Spinal cord (tissue), 10 donors: ENCODE data around the gene KLHDC4. TPM values are rescaled to one million over a fixed set of nuclear protein-coding genes. Genes with fewer than 3 reads are reported as not detected.
"Not testable (repeated sequence)": the region's sequence is repeated elsewhere in the genome, so short reads cannot be mapped to it uniquely, and the experiment has no call there.

Experiments
- DNase-seq, 6 donors: peaks; one replicate each; pipeline versions ENCODE4 v3.0.0 to v3.0.0-alpha.2; 2013 to 2015; ENCODE audit warnings: low spot score in 6 of 6, low read depth in 4 of 6
- H3K27ac ChIP-seq: one replicate; pipeline ENCODE4 v1.5.1; 2013; ENCODE audit warnings: low read depth, low read length, control low read depth
- H3K27me3 ChIP-seq: one replicate; pipeline ENCODE4 v1.6.1; 2013; ENCODE audit warnings: low read length; ENCODE audit not compliant: control insufficient read depth, insufficient read depth
- H3K36me3 ChIP-seq: one replicate; pipeline ENCODE4 v1.6.1; 2013; ENCODE audit warnings: low read length; ENCODE audit not compliant: control insufficient read depth, insufficient read depth
- H3K4me1 ChIP-seq: one replicate; pipeline ENCODE4 v1.6.1; 2013; ENCODE audit warnings: low read length; ENCODE audit not compliant: control insufficient read depth, insufficient read depth
- H3K4me3 ChIP-seq: one replicate; pipeline ENCODE4 v1.5.1; 2013; ENCODE audit warnings: low read depth, low read length, control low read depth
- H3K9me3 ChIP-seq: one replicate; pipeline ENCODE4 v1.6.1; 2013; ENCODE audit warnings: low read length; ENCODE audit not compliant: control insufficient read depth, insufficient read depth
- WGBS: methylation state at CpG from one replicate; pipeline ENCODE4 v1.1.5; 2013; ENCODE audit warnings: missing lambda C conversion rate; ENCODE audit not compliant: insufficient coverage; 5-methylcytosine and 5-hydroxymethylcytosine counted together
- polyA plus RNA-seq, 2 donors: library from polyadenylated mRNA; unstranded; fragments of 120-200 nt; gene quantifications; one replicate each; pipeline ENCODE4 v1.2.1, GENCODE V29; 2013; ENCODE audit not compliant: insufficient read length in 2 of 2
- total RNA-seq, 2 donors: library from RNA; depleted of rRNA in 1 of 2; stranded (reverse); fragments of 120-200 nt in 1 of 2; fragments of >200 nt in 1 of 2; gene quantifications; one replicate each; pipeline versions ENCODE4 v1.2.3 to v1.2.4, GENCODE V29; 2013 to 2014
- donor health status: healthy.

KLHDC4 gene
- total and polyA plus RNA-seq, 4 donors, result 14.1 to 52.3 (median 29.9) TPM

- Histone ChIP-seq H3K27ac (no peak overlapping the region), H3K36me3 (peaks cover 29% of the 10 kb centered on the region), H3K9me3 (no peaks in the 10 kb centered on the region), H3K4me3 (no peak overlapping the region), H3K27me3 (no peaks in the 10 kb centered on the region), H3K4me1 (peaks cover 23% of the 10 kb centered on the region)
- peak in 3 of 6 donors; percentile 54 to 85 (median 65) for DNase-seq
- WGBS, result 60% methylated on average over 20 of the region's 23 CpGs
Observed at GRCh38 chr16:87735270-87736007, 30.3 kb downstream of the KLHDC4 start.

DNA sequence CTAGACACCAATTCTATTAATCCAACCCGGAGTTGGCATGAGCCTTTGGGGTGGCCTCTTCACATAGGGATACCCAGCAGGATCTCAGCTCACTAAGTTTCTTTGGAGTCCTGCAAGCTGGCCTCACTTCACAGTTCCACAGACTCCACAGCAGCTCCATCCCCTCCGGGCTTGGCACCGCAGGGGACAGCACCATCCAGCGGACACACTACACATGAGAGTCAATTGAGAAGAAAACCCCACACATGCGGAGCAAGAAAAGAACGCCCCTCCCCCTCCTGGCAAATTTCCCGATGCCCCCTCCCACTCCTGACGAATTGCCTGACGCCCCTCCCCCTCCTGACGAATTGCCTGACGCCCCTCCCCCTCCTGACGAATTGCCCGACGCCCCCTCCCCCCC lies 31.1 kb downstream of the KLHDC4 start:
- Histone ChIP-seq H3K4me1 (peaks cover 15% of the 10 kb centered on the region), H3K4me3 (no peak overlapping the region), H3K27ac (no peak overlapping the region), H3K36me3 (peaks cover 29% of the 10 kb centered on the region), H3K27me3 (no peaks in the 10 kb centered on the region), H3K9me3 (no peaks in the 10 kb centered on the region)
- WGBS, result 50% methylated on average over 4 of the region's 14 CpGs
- DNase-seq, result peak in 1 of 6 donors; percentile 25

DNA sequence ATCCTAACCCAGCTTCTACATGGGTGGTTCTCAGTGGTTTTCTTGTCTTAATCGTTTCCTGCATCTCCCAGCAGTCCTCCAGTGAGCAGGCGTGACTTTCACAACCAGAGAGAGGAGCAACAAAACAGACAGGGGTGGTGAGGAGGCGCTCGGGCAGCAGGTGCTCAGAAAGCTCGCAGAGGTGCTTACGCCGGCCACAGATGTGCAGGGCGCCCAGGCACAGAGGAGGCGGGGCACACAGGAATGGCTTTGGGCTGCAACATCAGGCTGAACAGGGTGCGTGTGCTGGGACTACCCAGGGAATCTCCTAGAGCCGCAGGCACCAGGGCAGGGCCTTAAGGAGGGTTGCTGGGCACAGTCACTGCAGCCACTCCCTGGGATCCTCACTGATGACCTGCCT lies 32.6 kb downstream of the KLHDC4 start:
- Histone ChIP-seq H3K9me3 (no peaks in the 10 kb centered on the region), H3K4me1 (peaks cover 14% of the 10 kb centered on the region), H3K4me3 (no peak overlapping the region), H3K27ac (no peak overlapping the region), H3K27me3 (no peaks in the 10 kb centered on the region), H3K36me3 (peaks cover 33% of the 10 kb centered on the region)
- 95% methylated on average over 11 of the region's 11 CpGs for WGBS
- no peak for DNase-seq

DNA sequence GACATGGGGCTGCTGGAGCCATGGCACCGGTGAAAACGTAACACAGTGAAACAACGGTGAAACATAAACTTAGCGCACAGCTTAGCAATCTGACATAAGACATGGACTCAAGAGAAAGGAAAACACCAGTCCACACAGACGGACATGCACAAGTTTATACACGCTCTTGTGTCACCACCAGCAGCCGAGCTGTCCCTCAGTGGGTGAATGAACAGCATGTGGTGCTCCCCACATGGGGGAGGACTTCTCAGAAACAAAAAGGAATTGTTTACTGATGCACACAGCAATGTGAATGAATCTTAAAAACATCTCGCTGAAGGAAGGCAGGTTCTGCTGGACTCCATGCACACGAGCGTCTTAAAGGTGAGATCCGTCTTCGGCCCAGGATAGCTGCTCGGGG lies 34.2 kb downstream of the KLHDC4 start:
- Histone ChIP-seq H3K27me3 (no peaks in the 10 kb centered on the region), H3K27ac (no peak overlapping the region), H3K4me3 (no peak overlapping the region), H3K36me3 (peaks cover 41% of the 10 kb centered on the region), H3K4me1 (peaks cover 14% of the 10 kb centered on the region), H3K9me3 (no peaks in the 10 kb centered on the region)
- DNase-seq, result no peak
- WGBS, result 96% methylated on average over 10 of the region's 13 CpGs

- H3K4me3 ChIP-seq, result no peak overlapping the region
- no peak for DNase-seq
- no peaks in the 10 kb centered on the region for H3K27me3 ChIP-seq
- H3K4me1 ChIP-seq, result peaks cover 3% of the 10 kb centered on the region
- 97% methylated on average over 16 of the region's 17 CpGs for WGBS
- peaks cover 44% of the 10 kb centered on the region for H3K36me3 ChIP-seq
- H3K9me3 ChIP-seq, result no peaks in the 10 kb centered on the region
- no peak overlapping the region for H3K27ac ChIP-seq
Observed at GRCh38 chr16:87729266-87729954, 36.4 kb downstream of the KLHDC4 start.

GRCh38 chr16:87728026-87728425 lies 37.8 kb downstream of the KLHDC4 start:
- no peaks in the 10 kb centered on the region for H3K9me3 ChIP-seq
- H3K4me3 ChIP-seq, result no peak overlapping the region
- peaks cover 41% of the 10 kb centered on the region for H3K36me3 ChIP-seq
- 93% methylated on average over 6 of the region's 12 CpGs for WGBS
- no peaks in the 10 kb centered on the region for H3K27me3 ChIP-seq
- peaks cover 14% of the 10 kb centered on the region for H3K4me1 ChIP-seq
- H3K27ac ChIP-seq, result no peak overlapping the region
- no peak for DNase-seq

DNA sequence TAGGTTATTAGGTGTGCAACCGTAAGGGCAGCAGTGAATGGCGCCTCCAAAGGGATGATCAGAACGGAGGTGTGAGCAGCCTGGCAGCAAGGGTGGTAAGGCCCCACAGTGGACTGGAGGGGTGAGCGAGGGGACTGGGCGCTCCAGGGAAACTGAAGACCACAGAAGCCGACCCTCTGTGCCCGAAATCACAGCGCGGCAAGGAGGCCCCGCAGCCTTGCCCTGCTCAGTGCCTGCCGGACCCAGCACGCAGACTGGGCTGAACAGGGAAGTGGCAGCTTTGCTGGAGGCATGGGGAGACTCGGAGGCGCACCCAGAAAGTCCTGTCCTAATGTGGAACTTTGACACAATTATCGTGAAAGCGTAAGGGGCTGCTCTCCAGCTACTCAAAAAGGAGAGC lies 38.4 kb downstream of the KLHDC4 start:
- no peaks in the 10 kb centered on the region for H3K9me3 ChIP-seq
- DNase-seq, result no peak
- H3K36me3 ChIP-seq, result peaks cover 47% of the 10 kb centered on the region
- no peak overlapping the region for H3K27ac ChIP-seq
- 93% methylated on average over 16 of the region's 16 CpGs for WGBS
- H3K4me3 ChIP-seq, result no peak overlapping the region
- H3K4me1 ChIP-seq, result peaks cover 20% of the 10 kb centered on the region
- no peaks in the 10 kb centered on the region for H3K27me3 ChIP-seq

- H3K4me3 ChIP-seq, DNase-seq, H3K27me3 ChIP-seq, H3K27ac ChIP-seq, H3K9me3 ChIP-seq: not testable (repeated sequence)
- 97% methylated on average over 14 of the region's 40 CpGs for WGBS
- Histone ChIP-seq H3K4me1 (peaks cover 28% of the 10 kb centered on the region), H3K36me3 (peaks cover 49% of the 10 kb centered on the region)
Observed at GRCh38 chr16:87726577-87726976, 39.2 kb downstream of the KLHDC4 start.

GRCh38 chr16:87725596-87726235 lies 40.1 kb downstream of the KLHDC4 start:
- H3K36me3 ChIP-seq, result peaks cover 54% of the 10 kb centered on the region
- H3K27ac ChIP-seq, result no peak overlapping the region
- H3K27me3 ChIP-seq, result no peaks in the 10 kb centered on the region
- H3K9me3 ChIP-seq, result no peaks in the 10 kb centered on the region
- 56% methylated on average over 13 of the region's 28 CpGs for WGBS
- H3K4me3 ChIP-seq, result no peak overlapping the region
- H3K4me1 ChIP-seq, result peaks cover 31% of the 10 kb centered on the region
- DNase-seq, result peak in 1 of 6 donors; percentile 34
